HepG2 (cell line): ENCODE results near the gene TYMP. TPM values are rescaled to one million over a fixed set of nuclear protein-coding genes. Genes with fewer than 3 reads are reported as not detected.

Source experiments
- ATAC-seq: fragments of 200-7000 bp; cut with Tn5 transposase; 3 replicates; pipeline ENCODE4 v1.9.1; 2020; ENCODE audit warnings: mild to moderate bottlenecking, moderate library complexity
- BruUV-seq: library from RNA; stranded (reverse); fragments of 400-500 nt; replicated peaks from 2 replicates; lab custom pipeline; 2021; lab: Mats Ljungman, UMichigan
- CTCF ChIA-PET: fragments of 300-600 bp; formaldehyde crosslinking; extraction: SDS; loops from one replicate; lab custom pipeline; 2021; ENCODE audit warnings: low total read pairs, inconsistent platforms, low intra/inter-chr PET ratio; lab: Yijun Ruan, JAX
- POLR2A ChIA-PET: fragments of 350-600 bp; sonication (Branson Sonifier 250); formaldehyde crosslinking; loops from one replicate; lab custom pipeline; 2020; ENCODE audit warnings: antibody characterized with exemption, inconsistent platforms; lab: Yijun Ruan, JAX
- DNase-seq: peaks from one replicate; pipeline ENCODE4 v3.0.0-alpha.2; 2015; ENCODE audit warnings: low spot score
- FAIRE-seq: peaks from 3 replicates; lab custom pipeline; 2011; peaks lifted over from hg19 to GRCh38; lab: Jason Lieb, UNC
- H2AFZ ChIP-seq: one replicate; pipeline ENCODE4 v1.6.1; 2011; ENCODE audit warnings: low read length, inconsistent platforms
- H3K27ac ChIP-seq: fragments of 300-600 bp; 3 replicates; pipeline ENCODE4 v1.8.0; 2011; ENCODE audit warnings: mixed run types, mild to moderate bottlenecking, mixed read lengths, low read length, inconsistent platforms; ENCODE audit not compliant: insufficient read depth; ENCODE audit errors: extremely low read length
- H3K27me3 ChIP-seq, 2 experiments: fragments of 200-600 bp in 1 of 2; 2 replicates in 1 of 2; 3 replicates in 1 of 2; pipeline versions ENCODE4 v1.6.0 to v1.8.0; 2011; ENCODE audit warnings: low read length in 2 of 2, mild to moderate bottlenecking in 2 of 2, moderate library complexity in 2 of 2, inconsistent platforms in 1 of 2; ENCODE audit not compliant: insufficient read depth in 2 of 2, control insufficient read depth in 1 of 2
- H3K36me3 ChIP-seq, 2 experiments: fragments of 200-600 bp in 1 of 2; replicated peaks in 1 of 2; 2 replicates in 1 of 2; 3 replicates in 1 of 2; pipeline versions ENCODE4 v1.5.1 to v1.8.0; 2011; ENCODE audit warnings: low read length in 2 of 2, inconsistent platforms in 1 of 2; ENCODE audit not compliant: insufficient read depth in 2 of 2, control insufficient read depth in 1 of 2
- H3K4me1 ChIP-seq: 2 replicates; pipeline ENCODE4 v1.5.1; 2012; ENCODE audit warnings: low read length, inconsistent platforms; ENCODE audit not compliant: insufficient read depth
- H3K4me2 ChIP-seq: 2 replicates; pipeline ENCODE4 v1.6.0; 2011; ENCODE audit warnings: low read depth, low read length, inconsistent platforms
- H3K4me3 ChIP-seq, 3 experiments: fragments of 200-600 bp in 1 of 3; sonication (generic), shearing (Covaris generic) in 1 of 3; replicated peaks in 1 of 3; 2 replicates each; pipeline ENCODE4 v1.5.1; 2011 to 2016; ENCODE audit warnings: low read length in 3 of 3, inconsistent platforms in 2 of 3, low read depth in 2 of 3, mild to moderate bottlenecking in 2 of 3, control low read depth in 1 of 3, mixed read lengths in 1 of 3; ENCODE audit not compliant: insufficient read depth in 1 of 3
- H3K79me2 ChIP-seq: one replicate; pipeline ENCODE4 v1.6.1; 2011; ENCODE audit warnings: low read length, inconsistent platforms; ENCODE audit not compliant: insufficient read depth
- H3K9ac ChIP-seq: 2 replicates; pipeline ENCODE4 v1.6.0; 2011; ENCODE audit warnings: mild to moderate bottlenecking, low read depth, low read length, inconsistent platforms; ENCODE audit not compliant: insufficient read depth
- H3K9me3 ChIP-seq: 2 replicates; pipeline ENCODE4 v1.5.1; 2012; ENCODE audit warnings: mild to moderate bottlenecking, low read length
- H4K20me1 ChIP-seq: 2 replicates; pipeline ENCODE4 v1.6.0; 2011; ENCODE audit warnings: inconsistent platforms, mild to moderate bottlenecking, low read length, moderate library complexity; ENCODE audit not compliant: insufficient read depth
- EZH2 ChIP-seq: conservative IDR thresholded peaks from 2 replicates; pipeline ENCODE4 v1.6.1; 2012; ENCODE audit warnings: mild to moderate bottlenecking, low read depth, low read length, moderate library complexity
- NONO ChIP-seq, 2 experiments: fragments of 450-650 bp in 1 of 2; sonication (generic) in 1 of 2; formaldehyde crosslinking in 1 of 2; IDR thresholded peaks in 1 of 2; conservative IDR thresholded peaks in 1 of 2; 2 replicates each; pipeline versions ENCODE4 v1.6.1 to v1.8.0; 2017 to 2022; ENCODE audit warnings: mild to moderate bottlenecking in 1 of 2, missing genetic modification reagents in 1 of 2, moderate library complexity in 1 of 2
- ONECUT2 ChIP-seq: sonication (generic); formaldehyde crosslinking; IDR thresholded peaks from 2 replicates; pipeline ENCODE4 v1.4.0; 2020; ENCODE audit warnings: missing genetic modification reagents
- PCBP1 ChIP-seq: fragments of 200-400 bp; formaldehyde crosslinking; IDR thresholded peaks from 2 replicates; pipeline ENCODE4 v1.6.1; 2017; ENCODE audit warnings: mild to moderate bottlenecking, low read depth, low read length, borderline replicate concordance
- SP140L ChIP-seq: sonication (generic); formaldehyde crosslinking; IDR thresholded peaks from 2 replicates; pipeline ENCODE4 v1.4.0; 2020; ENCODE audit warnings: missing genetic modification reagents, borderline replicate concordance
- ZNF547 ChIP-seq: sonication (generic); formaldehyde crosslinking; IDR thresholded peaks from 2 replicates; pipeline ENCODE4 v1.5.1; 2020; ENCODE audit warnings: mild to moderate bottlenecking, missing genetic modification reagents
- WGBS: methylation state at CpG from one replicate; pipeline ENCODE4 v1.1.6; 2017; ENCODE audit warnings: low lambda C conversion rate; 5-methylcytosine and 5-hydroxymethylcytosine counted together
- in situ Hi-C: cut with HindIII; loops from 2 replicates; pipeline ENCODE4 v1.10.0; 2017; ENCODE audit warnings: low pct_unique_long_range_greater_than_20kb; ENCODE audit not compliant: extremely low pct_ligation_motif_present
- intact Hi-C: fragments of 100-400 bp; cut with micrococcal nuclease; formaldehyde crosslinking; loops from one replicate; pipeline ENCODE4 v1.10.0; 2022; ENCODE audit not compliant: unreplicated experiment
- polyA plus RNA-seq, 8 experiments: library from polyadenylated mRNA; depleted of rRNA in 3 of 8; stranded (reverse) in 7 of 8; unstranded in 1 of 8; fragments of >200 nt; fragmentation: Illumina TruSeq in 4 of 8; extraction: Trizol in 4 of 8; gene quantifications; 2 replicates each; pipeline versions ENCODE4 v1.2.1 to v1.2.3, GENCODE V29; 2011 to 2016; ENCODE audit warnings: low read depth in 4 of 8, missing spikeins in 1 of 8, mixed read lengths in 1 of 8; ENCODE audit not compliant: insufficient read depth in 1 of 8
- total RNA-seq, 5 experiments: library from RNA; depleted of rRNA; stranded (reverse); fragments of >200 nt; fragmentation: Illumina TruSeq; extraction: Trizol; gene quantifications; 2 replicates each; pipeline ENCODE4 v1.2.3, GENCODE V29; 2016; ENCODE audit warnings: low read depth in 1 of 5
- TF ChIP-seq, protein P1 (sequence below): sonication (generic); formaldehyde crosslinking; IDR thresholded peaks from 2 replicates; pipeline ENCODE4 v1.4.0; 2020; ENCODE audit warnings: mild to moderate bottlenecking, missing genetic modification reagents
- TF ChIP-seq, protein P2 (sequence below): sonication (generic); formaldehyde crosslinking; IDR thresholded peaks from 2 replicates; pipeline ENCODE4 v1.5.0; 2020; ENCODE audit warnings: missing genetic modification reagents
- TF ChIP-seq, protein P3 (sequence below): sonication (generic); formaldehyde crosslinking; IDR thresholded peaks from 2 replicates; pipeline ENCODE4 v1.4.0; 2020; ENCODE audit warnings: missing genetic modification reagents

TYMP gene
- total and polyA plus RNA-seq, 2 of the 13 experiments (the other 11 are each of a cell fraction or from before 2014, with no cell fraction given), result 3.9 to 4.3 TPM

DNA sequence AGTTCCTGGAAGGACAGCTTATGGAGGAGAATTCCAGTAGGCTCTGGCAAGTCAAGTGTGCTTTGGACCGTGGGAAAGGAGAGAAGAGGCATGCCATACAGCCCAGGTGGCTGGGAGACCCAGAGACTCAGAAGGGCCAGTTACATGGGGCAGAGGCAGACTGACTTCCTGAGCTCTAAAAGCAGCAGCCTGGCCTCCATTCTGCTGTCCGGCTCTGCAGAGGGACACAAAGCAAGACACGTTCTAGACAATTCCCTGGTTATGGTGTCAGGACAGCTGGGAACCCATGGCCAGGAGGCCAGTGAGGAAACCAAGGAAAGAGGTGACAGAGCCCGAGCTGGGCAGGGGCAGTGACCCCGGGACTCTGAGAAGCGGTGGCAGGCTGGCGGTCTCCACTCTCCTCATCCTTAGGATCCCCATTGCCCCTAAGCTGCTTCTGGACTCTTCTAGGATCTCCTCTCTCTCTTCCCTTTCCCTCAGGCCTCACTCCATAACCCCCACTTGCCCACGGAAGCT is 45.7 kb upstream of the TYMP start:
- POLR2A ChIA-PET, result interaction anchor here (1.5 kb wide), 1 partner anchor 43 kb away, joined by 4 read pairs; no protein-coding TSS in a partner anchor
- WGBS, result 89% methylated on average over 8 of the region's 8 CpGs
- H3K4me3 ChIP-seq, result no peak overlapping the region
- no peaks in the 10 kb centered on the region for H3K79me2 ChIP-seq
- peaks cover under 1% of the 10 kb centered on the region; the same call in 1 of the 2 replicates for H3K4me1 ChIP-seq
- H3K9ac ChIP-seq, result no peak overlapping the region
- CTCF ChIA-PET, result interaction anchor here (1.1 to 3.7 kb wide), 5 partner anchors 34 to 125 kb away, joined by 3 to 37 read pairs (median 7); no protein-coding TSS in a partner anchor
- in situ Hi-C loops, result loop anchor here (5.0 kb wide), 1 partner anchor 37 kb away; no protein-coding TSS in a partner anchor
- no peaks in the 10 kb centered on the region for H4K20me1 ChIP-seq
- FAIRE-seq (no peak), DNase-seq (no peak), ATAC-seq (no peak)
- peaks cover 4 to 8% of the 10 kb centered on the region in 2 experiments; a peak in 3 of 5 replicates for H3K36me3 ChIP-seq
- no peak for TF ChIP-seq SP140L (CRISPR knock-in tag)
- TF ChIP-seq, protein P1, sequence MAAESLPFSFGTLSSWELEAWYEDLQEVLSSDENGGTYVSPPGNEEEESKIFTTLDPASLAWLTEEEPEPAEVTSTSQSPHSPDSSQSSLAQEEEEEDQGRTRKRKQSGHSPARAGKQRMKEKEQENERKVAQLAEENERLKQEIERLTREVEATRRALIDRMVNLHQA (CRISPR knock-in tag), result no peak
- TF ChIP-seq ZNF547 (CRISPR knock-in tag), result no peak
- no peak for TF ChIP-seq EZH2
- no TSS peak for BruUV-seq
- no peak overlapping the region for H3K27ac ChIP-seq
- no peak overlapping the region for H2AFZ ChIP-seq
- H3K4me2 ChIP-seq, result no peak overlapping the region
- intact Hi-C loops, result no loop called here
- H3K9me3 ChIP-seq, result no peaks in the 10 kb centered on the region
- no peaks in the 10 kb centered on the region for H3K27me3 ChIP-seq

DNA sequence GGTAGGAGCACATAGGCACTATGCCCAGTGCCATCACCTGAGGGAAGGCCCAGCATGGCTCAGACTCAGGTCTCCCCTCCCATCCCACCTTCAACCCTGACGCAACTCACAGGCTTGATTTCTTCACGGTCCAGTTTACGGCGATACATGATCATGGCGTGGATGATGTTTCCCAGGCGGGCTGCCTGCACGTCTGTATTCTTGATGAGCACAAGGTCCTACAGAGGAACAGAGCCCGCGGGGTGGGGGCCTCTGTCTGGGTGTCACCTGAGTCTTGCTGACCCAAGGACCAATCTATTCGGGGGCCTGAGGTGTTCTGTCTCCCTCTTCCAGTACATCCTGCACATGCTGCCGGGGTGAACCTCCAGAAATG is 44.6 kb upstream of the TYMP start:
- H4K20me1 ChIP-seq, result no peaks in the 10 kb centered on the region
- in situ Hi-C loops, result no loop called here
- H3K9me3 ChIP-seq, result no peaks in the 10 kb centered on the region
- no peaks in the 10 kb centered on the region for H3K79me2 ChIP-seq
- WGBS, result 93% methylated on average over 10 of the region's 11 CpGs
- intact Hi-C loops, result no loop called here
- H3K9ac ChIP-seq, result no peak overlapping the region
- H3K27me3 ChIP-seq, result no peaks in the 10 kb centered on the region
- CTCF ChIA-PET, result interaction anchor here (3.7 kb wide), 1 partner anchor 46 kb away, joined by 37 read pairs; no protein-coding TSS in a partner anchor
- H3K27ac ChIP-seq, result no peak overlapping the region
- BruUV-seq, result no TSS peak
- DNase-seq, result no peak
- peaks cover 4 to 5% of the 10 kb centered on the region in 2 experiments; a peak in 2 of 5 replicates for H3K36me3 ChIP-seq
- no peak overlapping the region for H2AFZ ChIP-seq
- no peak for ATAC-seq
- FAIRE-seq, result no peak
- no peak overlapping the region for H3K4me3 ChIP-seq
- POLR2A ChIA-PET, result no interaction called here
- peaks cover 12% of the 10 kb centered on the region for H3K4me1 ChIP-seq
- H3K4me2 ChIP-seq, result no peak overlapping the region
- TF ChIP-seq, protein P2, sequence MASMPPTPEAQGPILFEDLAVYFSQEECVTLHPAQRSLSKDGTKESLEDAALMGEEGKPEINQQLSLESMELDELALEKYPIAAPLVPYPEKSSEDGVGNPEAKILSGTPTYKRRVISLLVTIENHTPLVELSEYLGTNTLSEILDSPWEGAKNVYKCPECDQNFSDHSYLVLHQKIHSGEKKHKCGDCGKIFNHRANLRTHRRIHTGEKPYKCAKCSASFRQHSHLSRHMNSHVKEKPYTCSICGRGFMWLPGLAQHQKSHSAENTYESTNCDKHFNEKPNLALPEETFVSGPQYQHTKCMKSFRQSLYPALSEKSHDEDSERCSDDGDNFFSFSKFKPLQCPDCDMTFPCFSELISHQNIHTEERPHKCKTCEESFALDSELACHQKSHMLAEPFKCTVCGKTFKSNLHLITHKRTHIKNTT (CRISPR knock-in tag), result no peak
- TF ChIP-seq NONO (IDR thresholded peaks at IDR 0.05) (no peak), NONO (CRISPR knock-in tag; conservative IDR thresholded peaks at IDR 0.05) (no peak), ONECUT2 (CRISPR knock-in tag) (no peak), PCBP1 (no peak)
- TF ChIP-seq, protein P3, sequence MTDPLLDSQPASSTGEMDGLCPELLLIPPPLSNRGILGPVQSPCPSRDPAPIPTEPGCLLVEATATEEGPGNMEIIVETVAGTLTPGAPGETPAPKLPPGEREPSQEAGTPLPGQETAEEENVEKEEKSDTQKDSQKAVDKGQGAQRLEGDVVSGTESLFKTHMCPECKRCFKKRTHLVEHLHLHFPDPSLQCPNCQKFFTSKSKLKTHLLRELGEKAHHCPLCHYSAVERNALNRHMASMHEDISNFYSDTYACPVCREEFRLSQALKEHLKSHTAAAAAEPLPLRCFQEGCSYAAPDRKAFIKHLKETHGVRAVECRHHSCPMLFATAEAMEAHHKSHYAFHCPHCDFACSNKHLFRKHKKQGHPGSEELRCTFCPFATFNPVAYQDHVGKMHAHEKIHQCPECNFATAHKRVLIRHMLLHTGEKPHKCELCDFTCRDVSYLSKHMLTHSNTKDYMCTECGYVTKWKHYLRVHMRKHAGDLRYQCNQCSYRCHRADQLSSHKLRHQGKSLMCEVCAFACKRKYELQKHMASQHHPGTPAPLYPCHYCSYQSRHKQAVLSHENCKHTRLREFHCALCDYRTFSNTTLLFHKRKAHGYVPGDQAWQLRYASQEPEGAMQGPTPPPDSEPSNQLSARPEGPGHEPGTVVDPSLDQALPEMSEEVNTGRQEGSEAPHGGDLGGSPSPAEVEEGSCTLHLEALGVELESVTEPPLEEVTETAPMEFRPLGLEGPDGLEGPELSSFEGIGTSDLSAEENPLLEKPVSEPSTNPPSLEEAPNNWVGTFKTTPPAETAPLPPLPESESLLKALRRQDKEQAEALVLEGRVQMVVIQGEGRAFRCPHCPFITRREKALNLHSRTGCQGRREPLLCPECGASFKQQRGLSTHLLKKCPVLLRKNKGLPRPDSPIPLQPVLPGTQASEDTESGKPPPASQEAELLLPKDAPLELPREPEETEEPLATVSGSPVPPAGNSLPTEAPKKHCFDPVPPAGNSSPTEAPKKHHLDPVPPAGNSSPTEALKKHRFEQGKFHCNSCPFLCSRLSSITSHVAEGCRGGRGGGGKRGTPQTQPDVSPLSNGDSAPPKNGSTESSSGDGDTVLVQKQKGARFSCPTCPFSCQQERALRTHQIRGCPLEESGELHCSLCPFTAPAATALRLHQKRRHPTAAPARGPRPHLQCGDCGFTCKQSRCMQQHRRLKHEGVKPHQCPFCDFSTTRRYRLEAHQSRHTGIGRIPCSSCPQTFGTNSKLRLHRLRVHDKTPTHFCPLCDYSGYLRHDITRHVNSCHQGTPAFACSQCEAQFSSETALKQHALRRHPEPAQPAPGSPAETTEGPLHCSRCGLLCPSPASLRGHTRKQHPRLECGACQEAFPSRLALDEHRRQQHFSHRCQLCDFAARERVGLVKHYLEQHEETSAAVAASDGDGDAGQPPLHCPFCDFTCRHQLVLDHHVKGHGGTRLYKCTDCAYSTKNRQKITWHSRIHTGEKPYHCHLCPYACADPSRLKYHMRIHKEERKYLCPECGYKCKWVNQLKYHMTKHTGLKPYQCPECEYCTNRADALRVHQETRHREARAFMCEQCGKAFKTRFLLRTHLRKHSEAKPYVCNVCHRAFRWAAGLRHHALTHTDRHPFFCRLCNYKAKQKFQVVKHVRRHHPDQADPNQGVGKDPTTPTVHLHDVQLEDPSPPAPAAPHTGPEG, result no peak
